GM18520 (cell line): Measurements from ENCODE around the gene KRT7.
"Not testable (repeated sequence)": the region's sequence is repeated elsewhere in the genome, so short reads cannot be mapped to it uniquely, and the experiment has no call there.

Source experiments
- ATAC-seq: cut with Tn5 transposase; IDR thresholded peaks from one replicate; pipeline ENCODE4 v1.9.1; 2021; ENCODE audit not compliant: unreplicated experiment

Gene KRT7

GRCh38 chr12:52277486-52278245 lies 44.6 kb downstream of the KRT7 start:
- no peak for ATAC-seq

- no peak for ATAC-seq
Observed at GRCh38 chr12:52278575-52279421, 45.8 kb downstream of the KRT7 start.

DNA sequence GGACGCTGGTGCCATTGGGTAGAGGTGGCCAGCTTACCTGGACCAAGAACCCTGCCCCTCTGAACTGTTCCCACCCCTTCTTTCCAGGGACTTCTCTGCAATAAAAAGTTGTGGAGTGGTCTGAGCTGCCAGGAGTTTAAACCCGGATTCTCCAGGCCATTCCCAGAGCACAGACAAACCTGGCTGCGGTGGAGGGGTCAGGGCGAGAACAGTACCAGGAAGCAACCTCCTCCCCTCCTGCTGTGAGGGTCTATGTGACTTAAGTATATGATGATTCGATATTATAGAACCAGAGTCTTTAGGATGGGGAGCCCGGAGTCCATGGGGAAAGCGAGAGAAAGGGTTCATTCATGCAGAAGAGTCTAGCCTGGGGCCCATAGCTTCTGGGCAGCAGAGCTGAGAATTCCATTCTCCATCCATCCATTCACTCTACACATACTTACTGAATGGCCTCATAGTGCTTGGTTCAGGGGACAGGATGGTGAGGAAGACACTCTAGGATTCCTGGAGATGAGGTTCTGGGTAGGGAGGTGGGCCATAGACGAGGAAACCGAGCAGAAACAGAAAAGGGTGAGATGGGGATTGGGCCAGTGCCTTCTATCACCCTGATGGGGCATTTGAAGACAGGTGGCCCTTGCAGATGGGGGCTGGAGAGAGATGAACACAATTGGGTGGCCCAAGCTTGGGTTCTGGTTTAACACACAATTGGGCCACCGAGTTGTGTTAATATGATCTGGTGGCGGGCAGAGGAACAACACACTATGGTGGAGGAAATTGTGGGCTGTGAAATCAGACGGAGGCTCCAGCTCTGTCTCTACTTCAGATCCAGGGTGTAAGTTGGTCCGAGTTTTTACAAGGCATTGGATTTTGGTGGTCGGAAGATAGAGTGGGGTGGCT lies 46.6 kb downstream of the KRT7 start:
- no peak for ATAC-seq

DNA sequence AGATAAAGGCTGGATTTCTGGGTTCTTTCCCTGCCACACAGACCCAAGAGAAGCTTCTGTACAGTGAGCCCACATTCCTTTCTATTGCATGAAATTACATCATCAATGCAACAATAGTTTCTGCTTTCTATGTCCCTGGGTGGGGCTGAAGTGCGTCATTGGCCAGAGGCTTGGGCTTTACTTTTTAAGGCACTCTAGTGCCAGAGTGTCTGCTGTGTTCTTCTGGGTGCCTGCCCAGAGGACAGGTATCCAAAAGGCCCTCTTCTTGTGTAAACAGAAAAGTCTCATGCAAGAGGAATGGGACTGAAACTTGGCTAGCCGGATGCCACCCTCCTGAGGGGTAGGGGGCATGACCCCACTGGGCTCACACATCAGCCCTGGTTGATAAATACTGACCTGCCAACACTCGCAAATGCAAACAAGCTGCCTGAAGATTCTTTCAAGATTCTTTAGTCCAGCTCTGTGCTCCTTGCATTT lies 47.3 kb downstream of the KRT7 start:
- no peak for ATAC-seq

GRCh38 chr12:52280796-52281560 lies 47.9 kb downstream of the KRT7 start:
- ATAC-seq: no peak

- no peak for ATAC-seq
Observed at GRCh38 chr12:52284562-52285171, 51.6 kb downstream of the KRT7 start.

- ATAC-seq: no peak
Observed at GRCh38 chr12:52285172-52285745, 52.2 kb downstream of the KRT7 start.

DNA sequence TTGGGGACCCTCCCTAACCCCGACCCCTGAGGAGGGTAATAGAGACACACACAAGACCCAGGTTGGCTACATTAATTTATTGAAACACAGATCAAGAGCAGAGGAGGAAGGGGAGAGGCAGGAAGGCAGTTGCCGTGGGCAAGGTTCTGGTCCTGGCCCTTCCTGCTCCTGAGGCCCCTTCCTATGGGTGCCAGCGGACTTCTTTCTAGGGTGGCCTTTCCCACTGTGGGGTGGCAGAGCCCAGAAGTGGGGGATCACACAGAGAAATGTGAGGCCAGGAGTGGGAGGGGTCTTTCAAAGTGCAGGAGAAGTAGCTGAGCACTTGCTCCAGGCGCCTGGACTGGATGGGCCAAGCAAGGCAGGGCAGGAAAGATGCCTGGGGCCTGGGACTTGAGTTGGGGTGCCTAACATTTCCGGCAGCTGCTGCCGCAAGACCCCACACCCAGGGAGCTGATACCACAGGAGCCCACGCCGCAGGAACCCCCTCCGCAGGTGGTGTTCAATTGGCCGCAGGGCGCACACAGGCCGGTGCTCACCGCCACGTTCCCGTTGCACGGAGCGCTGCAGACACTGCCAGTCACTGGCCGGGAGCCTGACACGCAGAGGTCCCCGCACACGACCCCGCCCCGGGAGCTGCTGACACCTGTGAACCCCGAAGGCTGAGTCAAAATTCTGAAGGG lies 52.9 kb downstream of the KRT7 start:
- ATAC-seq: no peak

- not testable (repeated sequence) for ATAC-seq
Observed at GRCh38 chr12:52286857-52287785, 54.1 kb downstream of the KRT7 start.

DNA sequence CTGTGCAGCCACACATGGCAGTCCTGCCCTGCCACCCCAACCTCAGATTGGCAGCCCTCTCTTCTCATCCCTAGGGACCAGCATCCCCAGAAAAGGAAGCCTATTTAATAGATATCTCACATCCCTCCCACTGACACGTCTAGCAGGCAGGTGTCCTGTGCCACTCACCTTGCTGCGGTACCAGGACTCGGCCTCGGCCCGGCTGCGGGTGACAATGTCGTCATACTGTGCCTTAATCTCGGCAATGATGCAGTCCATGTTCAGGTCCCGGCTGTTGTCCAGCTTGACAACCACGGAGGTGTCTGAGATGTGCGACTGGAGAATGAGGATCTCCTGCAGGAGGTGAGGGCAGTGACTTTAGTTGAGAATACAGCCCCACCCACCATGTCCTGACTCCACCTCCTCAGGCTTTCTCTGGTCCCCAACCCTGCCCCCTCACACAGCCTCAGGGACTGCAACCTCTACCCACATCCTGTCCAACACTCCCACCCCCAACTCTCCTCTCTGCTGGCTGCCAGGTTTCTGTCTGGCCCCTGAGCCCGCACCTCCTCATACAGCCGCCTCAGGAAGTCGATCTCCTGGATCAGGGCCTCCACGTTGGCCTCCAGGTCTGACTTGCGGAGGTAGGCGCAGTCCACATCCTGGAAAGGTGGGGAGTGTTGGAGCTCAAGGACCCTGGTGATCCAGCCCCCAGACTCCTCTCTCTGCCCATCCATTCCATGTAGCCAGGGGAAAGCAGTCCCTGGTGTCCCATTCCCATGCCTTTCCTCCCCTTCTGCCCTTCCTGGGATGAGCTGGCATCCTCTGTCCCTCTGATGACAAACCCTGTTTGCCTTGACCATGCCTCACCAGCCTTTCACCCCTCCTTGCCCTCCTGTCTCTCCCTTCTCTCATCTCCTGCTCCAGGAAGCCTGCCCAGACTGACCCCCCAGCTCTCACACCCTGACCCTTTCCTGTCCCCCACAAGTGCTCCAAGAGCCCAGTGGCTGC lies 55.1 kb downstream of the KRT7 start:
- not testable (repeated sequence) for ATAC-seq

- not testable (repeated sequence) for ATAC-seq
Observed at GRCh38 chr12:52290483-52291134, 57.6 kb downstream of the KRT7 start.

DNA sequence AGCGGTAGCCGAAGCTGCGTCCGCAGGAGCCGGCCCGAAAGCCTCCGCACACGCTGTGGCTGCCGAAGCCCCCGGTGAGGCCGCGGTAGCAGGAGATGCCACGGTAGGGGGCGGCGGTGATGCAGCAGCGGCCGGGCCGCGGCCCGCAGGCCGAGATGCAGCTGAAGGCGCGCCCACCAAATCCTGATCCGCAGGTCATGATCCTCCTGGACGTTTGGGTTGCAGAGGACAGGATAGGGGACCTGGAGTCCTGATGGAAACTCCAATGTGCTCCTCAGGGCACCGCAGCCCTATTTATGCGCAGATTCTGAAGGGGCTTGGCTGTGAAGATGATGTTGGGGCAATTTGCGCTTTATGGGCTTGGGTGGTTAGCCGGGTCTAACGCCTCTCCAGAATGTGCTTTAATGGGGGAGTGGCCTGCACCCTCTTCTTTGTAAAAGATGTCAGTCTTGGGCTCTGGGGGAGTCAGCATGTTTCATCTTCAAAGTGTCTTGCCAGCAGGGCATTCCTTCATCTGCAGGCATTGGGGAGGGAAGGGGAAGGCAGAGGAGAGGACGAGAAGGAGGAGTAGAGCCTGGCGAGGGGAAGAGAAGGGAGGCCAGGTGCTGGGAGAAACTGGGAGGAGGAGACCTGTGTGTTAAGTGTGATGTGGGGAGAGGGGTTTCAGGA lies 58.4 kb downstream of the KRT7 start, which contains the start of gene KRT81:
KRT81 (minus strand) TSS at position 268 of the 669 bp plus-strand sequence; CDS start at position 199, 69 bp downstream.
- ATAC-seq: no peak

- no peak for ATAC-seq
Observed at GRCh38 chr12:52293926-52294325, 60.9 kb downstream of the KRT7 start.

GRCh38 chr12:52294803-52295202 lies 61.8 kb downstream of the KRT7 start:
- ATAC-seq: no peak

- no peak for ATAC-seq
Observed at GRCh38 chr12:52295663-52296062, 62.6 kb downstream of the KRT7 start.
